Measurements from ENCODE around the gene COG5.

COG5 gene

DNA sequence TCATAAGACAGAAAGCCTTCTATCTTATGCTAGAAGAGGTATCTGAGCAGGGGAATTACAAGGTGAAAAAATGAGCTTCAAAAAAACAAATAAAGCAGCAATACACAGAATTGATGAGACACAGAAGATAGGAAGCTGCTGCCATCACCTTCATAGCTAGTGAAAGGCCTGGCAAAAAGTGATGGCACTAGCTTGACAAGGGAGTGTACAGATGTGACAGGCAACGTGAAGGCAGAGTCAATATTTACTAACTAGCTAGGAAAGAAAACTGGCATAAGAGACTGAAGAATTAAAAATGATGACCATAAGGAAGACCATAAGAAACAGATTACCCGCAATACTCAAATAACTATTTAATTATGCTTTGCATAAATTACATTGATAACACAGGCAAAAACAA lies 84.4 kb downstream of the COG5 start:
- H3K9me3 ChIP-seq: no peaks in the 10 kb centered on the region
- H3K4me1 ChIP-seq: no peaks in the 10 kb centered on the region
- H3K36me3 ChIP-seq (replicated peaks): no peaks in the 10 kb centered on the region
- H3K27me3 ChIP-seq (ENCODE audit: low read depth): no peaks in the 10 kb centered on the region
- in situ Hi-C loops (cut with MboI; ENCODE audit: low sequenced_read_pairs): no loop called here
- DNase-seq (ENCODE audit: low spot score in 2 of 2): no peak
- no peak overlapping the region for H3K4me3 ChIP-seq

DNA sequence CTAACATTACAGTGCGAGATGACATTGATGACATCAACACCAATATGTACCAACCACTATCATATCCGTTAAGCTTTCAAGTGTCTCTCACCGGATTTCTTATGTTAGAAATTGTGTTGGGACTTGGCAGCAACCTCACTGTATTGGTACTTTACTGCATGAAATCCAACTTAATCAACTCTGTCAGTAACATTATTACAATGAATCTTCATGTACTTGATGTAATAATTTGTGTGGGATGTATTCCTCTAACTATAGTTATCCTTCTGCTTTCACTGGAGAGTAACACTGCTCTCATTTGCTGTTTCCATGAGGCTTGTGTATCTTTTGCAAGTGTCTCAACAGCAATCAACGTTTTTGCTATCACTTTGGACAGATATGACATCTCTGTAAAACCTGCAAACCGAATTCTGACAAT lies 89.6 kb downstream of the COG5 start:
- Histone ChIP-seq H3K36me3 (replicated peaks) (no peaks in the 10 kb centered on the region), H3K4me3 (no peak overlapping the region), H3K4me1 (no peaks in the 10 kb centered on the region), H3K27me3 (ENCODE audit: low read depth) (no peaks in the 10 kb centered on the region), H3K9me3 (no peaks in the 10 kb centered on the region)
- in situ Hi-C loops (cut with MboI; ENCODE audit: low sequenced_read_pairs): no loop called here
- DNase-seq (ENCODE audit: low spot score in 2 of 2): no peak

DNA sequence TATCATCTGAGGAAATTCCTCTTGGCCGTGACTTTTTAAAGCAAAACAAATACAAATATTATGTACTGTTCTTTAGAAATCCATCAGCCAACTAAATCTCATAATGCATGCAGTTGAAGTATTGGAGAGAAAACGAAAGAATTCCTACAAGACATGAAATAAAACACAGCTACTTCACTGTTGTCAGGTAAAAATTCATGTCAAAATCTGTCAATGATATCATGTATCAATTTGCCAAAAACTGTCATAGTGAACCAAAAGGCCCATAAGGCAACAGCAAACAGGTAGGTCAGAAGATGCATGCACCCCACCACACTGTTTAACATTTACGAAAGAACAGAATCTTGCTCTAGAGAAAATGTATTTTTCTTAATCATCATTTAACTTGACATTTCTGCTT lies 91.6 kb downstream of the COG5 start:
- in situ Hi-C loops (cut with MboI; ENCODE audit: low sequenced_read_pairs): no loop called here
- Histone ChIP-seq H3K36me3 (replicated peaks) (no peaks in the 10 kb centered on the region), H3K4me3 (no peak overlapping the region), H3K9me3 (no peaks in the 10 kb centered on the region), H3K4me1 (no peaks in the 10 kb centered on the region), H3K27me3 (ENCODE audit: low read depth) (no peaks in the 10 kb centered on the region)
- DNase-seq (ENCODE audit: low spot score in 2 of 2): no peak

DNA sequence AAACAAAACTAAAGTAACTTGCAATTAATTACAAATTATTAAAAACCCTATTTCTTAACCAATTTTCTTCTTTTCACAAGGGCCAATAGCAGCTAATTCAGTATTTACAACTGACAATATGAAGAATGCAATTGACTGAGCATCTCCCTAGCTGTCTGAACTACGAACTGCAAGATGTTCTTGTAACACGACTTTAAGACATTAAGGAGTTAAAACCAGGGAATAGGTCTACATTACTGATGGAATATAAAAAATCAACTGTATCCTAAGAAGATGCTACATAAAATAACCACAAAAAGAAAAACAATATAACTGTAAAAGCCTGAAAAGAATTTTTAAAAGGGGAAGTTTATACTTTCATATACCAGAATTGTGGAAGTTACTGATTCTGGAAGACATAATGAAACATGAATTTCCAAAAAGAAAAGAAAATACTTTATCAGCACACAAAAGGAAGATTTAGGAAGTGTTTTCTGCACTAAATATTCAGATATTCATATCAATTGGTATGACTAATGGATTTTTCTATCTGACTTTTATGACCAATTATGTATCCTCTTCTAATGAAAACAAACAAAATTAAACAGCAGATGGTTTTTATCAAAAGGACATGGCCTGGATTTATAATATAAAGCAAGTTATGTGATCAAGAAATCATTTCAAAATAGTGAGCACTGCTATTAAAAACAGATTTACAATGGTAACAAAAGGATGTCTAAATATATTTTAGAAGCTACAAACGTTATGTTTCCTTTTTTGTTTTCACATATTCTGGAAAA lies 92.2 kb downstream of the COG5 start:
- Histone ChIP-seq H3K9me3 (no peaks in the 10 kb centered on the region), H3K4me1 (no peaks in the 10 kb centered on the region), H3K36me3 (replicated peaks) (no peaks in the 10 kb centered on the region), H3K4me3 (no peak overlapping the region), H3K27me3 (ENCODE audit: low read depth) (no peaks in the 10 kb centered on the region)
- DNase-seq (ENCODE audit: low spot score in 2 of 2): no peak
- in situ Hi-C loops (cut with MboI; ENCODE audit: low sequenced_read_pairs): no loop called here

DNA sequence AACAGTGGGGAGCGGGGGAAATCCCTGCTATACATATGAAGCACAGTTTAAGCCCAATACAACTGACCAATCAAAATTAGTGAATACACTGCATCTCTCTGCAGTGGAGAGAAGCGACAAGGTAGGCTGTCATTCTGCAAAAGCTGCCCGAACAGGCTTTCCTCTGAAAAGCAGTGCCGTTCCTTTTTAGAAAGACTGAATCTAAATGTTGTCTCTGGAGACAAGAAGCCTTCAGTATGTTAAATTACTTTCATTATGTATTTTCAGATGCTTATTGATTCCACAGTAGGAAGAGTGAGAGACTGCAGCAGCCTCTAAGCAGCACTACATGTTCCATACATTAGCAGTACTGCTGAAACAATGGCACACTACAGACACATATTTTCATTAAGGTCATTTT lies 93.8 kb downstream of the COG5 start, which contains the start of gene GPR22:
Gene GPR22 (plus strand): TSS at position 129 of the 400 bp plus-strand sequence. CDS start 4,004 bp downstream, outside the sequence.
- no peak for DNase-seq (ENCODE audit: low spot score in 2 of 2)
- in situ Hi-C loops (cut with MboI; ENCODE audit: low sequenced_read_pairs): loop anchor here (10.0 kb wide), 1 partner anchor 255 kb away; no protein-coding TSS in a partner anchor
- Histone ChIP-seq H3K9me3 (no peaks in the 10 kb centered on the region), H3K27me3 (ENCODE audit: low read depth) (no peaks in the 10 kb centered on the region), H3K4me1 (no peaks in the 10 kb centered on the region), H3K4me3 (no peak within 1 kb of the TSS), H3K36me3 (replicated peaks) (no peaks in the 10 kb centered on the region)

DNA sequence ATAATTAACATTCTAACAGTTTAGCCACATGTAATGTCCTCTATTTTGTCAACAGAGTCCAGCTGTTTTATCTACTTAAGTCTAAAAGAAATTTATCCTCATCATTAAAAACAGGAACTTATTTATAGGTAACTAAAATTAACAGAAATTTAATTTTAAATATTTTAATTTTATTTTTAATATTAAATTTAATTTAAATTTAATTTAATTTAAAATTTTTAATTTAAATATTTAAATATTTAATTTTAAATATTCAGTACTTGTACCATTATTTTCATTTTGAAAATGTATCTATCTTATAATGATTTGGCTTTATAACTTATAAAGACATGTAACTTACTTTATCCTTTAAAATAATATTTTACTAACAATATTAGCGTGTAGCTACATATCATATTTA lies 94.9 kb downstream of the COG5 start:
- no peaks in the 10 kb centered on the region for H3K9me3 ChIP-seq
- no peak overlapping the region for H3K4me3 ChIP-seq
- in situ Hi-C loops (cut with MboI; ENCODE audit: low sequenced_read_pairs): loop anchor here (10.0 kb wide), 1 partner anchor 256 kb away; no protein-coding TSS in a partner anchor
- H3K36me3 ChIP-seq (replicated peaks): no peaks in the 10 kb centered on the region
- no peaks in the 10 kb centered on the region for H3K4me1 ChIP-seq
- DNase-seq (ENCODE audit: low spot score in 2 of 2): no peak
- H3K27me3 ChIP-seq (ENCODE audit: low read depth): no peaks in the 10 kb centered on the region

DNA sequence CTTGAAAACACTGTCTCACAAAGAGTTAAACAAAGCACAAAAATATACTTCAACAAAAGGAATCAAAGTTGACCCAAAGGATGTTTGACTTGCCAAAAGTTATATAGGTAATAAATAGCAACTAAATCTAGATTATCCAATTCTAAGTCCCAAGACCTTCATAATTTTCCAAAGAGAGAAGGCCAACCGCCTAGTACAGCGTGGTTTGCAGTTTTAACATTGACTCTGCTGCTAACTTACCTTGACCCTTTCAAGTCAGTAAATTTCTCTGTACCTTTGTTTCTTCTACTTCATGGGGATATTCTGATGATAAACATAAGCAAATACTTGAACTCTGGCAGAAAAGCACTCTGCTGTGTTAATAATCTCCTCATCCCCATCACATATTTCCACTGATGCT lies 95.7 kb downstream of the COG5 start:
- no peak for DNase-seq (ENCODE audit: low spot score in 2 of 2)
- H3K9me3 ChIP-seq: no peaks in the 10 kb centered on the region
- in situ Hi-C loops (cut with MboI; ENCODE audit: low sequenced_read_pairs): loop anchor here (10.0 kb wide), 1 partner anchor 257 kb away; no protein-coding TSS in a partner anchor
- H3K4me1 ChIP-seq: no peaks in the 10 kb centered on the region
- no peaks in the 10 kb centered on the region for H3K27me3 ChIP-seq (ENCODE audit: low read depth)
- H3K36me3 ChIP-seq (replicated peaks): no peaks in the 10 kb centered on the region
- no peak overlapping the region for H3K4me3 ChIP-seq

DNA sequence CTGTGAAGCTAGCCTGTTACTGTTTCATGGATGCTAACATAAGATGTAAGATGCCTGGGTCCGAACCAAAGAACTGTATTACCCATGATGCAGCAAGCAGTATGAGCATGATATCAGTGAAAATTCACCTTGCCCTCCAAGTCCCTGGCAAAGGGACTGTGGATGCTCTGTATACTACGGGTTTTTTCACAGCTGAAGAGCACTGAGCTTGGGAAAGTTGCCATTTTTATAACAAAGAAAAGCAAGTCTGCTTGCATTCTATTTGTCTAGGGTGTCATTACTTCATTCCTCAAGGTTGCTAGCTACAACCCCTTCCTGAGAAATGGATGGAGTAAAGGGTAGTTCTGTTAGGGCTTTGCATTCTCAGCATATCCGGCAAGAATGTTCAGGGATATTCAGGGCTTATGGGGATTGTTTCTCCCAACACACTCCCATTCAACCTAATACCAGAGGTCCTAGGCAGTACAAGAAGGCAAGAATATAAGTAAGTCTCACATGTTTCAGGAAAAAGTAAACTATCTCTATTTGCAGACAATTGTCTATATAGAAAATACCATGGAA lies 99.0 kb downstream of the COG5 start:
- no peaks in the 10 kb centered on the region; the same call in 1 of the 2 replicates for H3K4me1 ChIP-seq
- H3K36me3 ChIP-seq (replicated peaks): no peaks in the 10 kb centered on the region
- in situ Hi-C loops (cut with MboI; ENCODE audit: low sequenced_read_pairs): loop anchor here (10.0 kb wide), 1 partner anchor 260 kb away; no protein-coding TSS in a partner anchor
- no peaks in the 10 kb centered on the region for H3K27me3 ChIP-seq (ENCODE audit: low read depth)
- no peak overlapping the region for H3K4me3 ChIP-seq
- H3K9me3 ChIP-seq: no peaks in the 10 kb centered on the region
- DNase-seq (ENCODE audit: low spot score in 2 of 2): no peak

DNA sequence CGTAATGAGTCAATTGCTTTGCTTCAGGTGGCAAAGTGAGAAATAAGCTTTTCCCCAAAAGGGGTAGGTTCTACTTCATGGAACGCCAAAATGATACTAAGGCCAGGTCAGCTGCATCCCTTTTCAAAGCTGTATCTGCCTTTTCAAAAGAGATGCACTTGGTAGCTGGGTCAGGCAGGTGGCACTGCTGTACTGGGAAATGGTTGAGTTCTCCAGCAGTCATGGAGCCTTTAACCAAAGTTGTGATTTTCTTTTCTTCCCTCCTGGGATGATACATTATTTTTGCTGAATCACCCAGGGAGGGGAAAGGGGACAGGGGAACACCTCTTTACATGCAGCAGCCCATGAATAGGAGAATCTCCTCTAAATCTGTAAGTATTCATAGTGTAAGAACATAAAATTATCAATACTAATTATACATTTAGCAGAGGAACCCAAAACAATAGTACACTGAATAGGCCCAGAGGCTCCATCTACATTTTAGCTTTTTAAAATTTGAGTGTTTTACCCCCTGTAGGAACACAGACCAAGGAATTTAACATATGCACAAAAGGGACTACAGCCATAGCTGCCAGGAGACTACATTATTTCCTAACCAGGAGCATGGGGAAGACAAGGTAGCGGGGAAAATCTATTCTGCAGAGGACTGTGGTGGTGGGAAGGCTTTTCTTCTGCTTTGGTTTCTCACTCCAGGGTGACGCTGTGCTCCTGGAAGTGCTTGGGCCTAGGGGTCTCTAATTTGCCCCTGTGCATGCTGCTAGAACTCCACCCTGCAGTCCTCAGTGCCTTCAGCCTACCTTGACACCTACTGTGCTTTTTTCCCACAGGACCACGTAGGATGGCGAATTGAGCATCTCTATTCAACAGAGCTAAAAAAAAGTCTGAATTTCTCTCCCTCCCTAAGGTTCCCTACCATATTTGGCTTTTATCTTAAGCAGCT lies 100.3 kb downstream of the COG5 start:
- DNase-seq (ENCODE audit: low spot score in 2 of 2): peak; percentile 49 to 56
- in situ Hi-C loops (cut with MboI; ENCODE audit: low sequenced_read_pairs): loop anchor here (10.0 kb wide), 1 partner anchor 261 kb away; no protein-coding TSS in a partner anchor

DNA sequence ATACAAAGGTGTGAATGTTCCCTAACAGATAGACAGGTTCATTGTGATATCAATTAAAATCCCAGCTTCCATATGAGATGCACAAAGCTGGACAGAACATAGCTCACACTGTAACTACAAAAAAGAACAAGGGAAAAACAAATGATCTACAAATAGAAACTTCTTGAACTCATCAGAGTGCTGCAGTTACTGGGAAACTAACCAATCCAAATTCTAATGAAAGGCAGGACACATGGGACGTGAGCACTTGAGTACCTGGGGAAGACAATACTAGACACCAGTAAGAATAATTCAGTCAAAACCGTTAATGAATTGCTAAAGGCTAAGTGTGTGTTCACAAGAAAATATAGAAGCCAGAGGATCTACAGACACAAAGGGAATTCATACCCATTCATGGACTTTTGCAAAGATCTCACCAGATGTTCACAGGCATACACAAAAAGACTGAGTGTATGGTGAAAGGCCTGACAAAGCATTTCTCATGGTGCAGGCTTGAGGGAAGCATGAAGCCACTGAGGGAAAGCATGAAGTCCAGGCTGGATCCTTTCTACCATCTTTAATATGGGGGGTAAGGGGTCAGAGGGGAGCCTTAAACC lies 101.7 kb downstream of the COG5 start:
- H3K36me3 ChIP-seq (replicated peaks): no peaks in the 10 kb centered on the region
- DNase-seq (ENCODE audit: low spot score in 2 of 2): no peak
- H3K27me3 ChIP-seq (ENCODE audit: low read depth): no peaks in the 10 kb centered on the region
- H3K4me3 ChIP-seq: no peak overlapping the region
- no peaks in the 10 kb centered on the region; the same call in 1 of the 2 replicates for H3K4me1 ChIP-seq
- no peaks in the 10 kb centered on the region for H3K9me3 ChIP-seq
- in situ Hi-C loops (cut with MboI; ENCODE audit: low sequenced_read_pairs): loop anchor here (10.0 kb wide), 1 partner anchor 263 kb away; no protein-coding TSS in a partner anchor

More for the DNA sequence above, 100.3 kb downstream of the COG5 start:
- Histone ChIP-seq H3K4me1 (no peaks in the 10 kb centered on the region; the same call in 1 of the 2 replicates), H3K36me3 (replicated peaks) (no peaks in the 10 kb centered on the region), H3K9me3 (no peaks in the 10 kb centered on the region), H3K4me3 (no peak overlapping the region), H3K27me3 (ENCODE audit: low read depth) (no peaks in the 10 kb centered on the region)

DNA sequence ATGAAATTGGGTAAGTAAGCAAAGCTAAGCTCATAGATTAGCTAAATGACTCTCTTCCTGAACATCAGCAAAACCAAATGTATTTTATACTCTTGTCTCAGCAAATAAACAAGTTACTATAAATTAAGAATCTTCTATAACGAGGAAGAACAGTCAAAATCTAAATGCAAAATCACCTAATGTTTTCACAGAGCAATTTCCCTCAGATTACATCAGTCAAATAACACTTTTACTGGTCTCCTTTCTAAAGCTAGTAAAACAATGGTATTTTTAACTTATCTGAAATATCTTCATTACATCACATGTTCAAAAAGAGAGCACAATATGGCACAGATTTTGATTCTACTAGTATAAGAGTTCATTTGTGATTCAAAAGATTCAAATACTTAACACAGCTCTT lies 110.3 kb downstream of the COG5 start:
- no peaks in the 10 kb centered on the region for H3K27me3 ChIP-seq (ENCODE audit: low read depth)
- no peak for DNase-seq (ENCODE audit: low spot score in 2 of 2)
- H3K4me1 ChIP-seq: no peaks in the 10 kb centered on the region
- H3K36me3 ChIP-seq (replicated peaks): no peaks in the 10 kb centered on the region
- no peak overlapping the region for H3K4me3 ChIP-seq
- in situ Hi-C loops (cut with MboI; ENCODE audit: low sequenced_read_pairs): loop anchor here (10.0 kb wide), 1 partner anchor 421 kb away; no protein-coding TSS in a partner anchor
- no peaks in the 10 kb centered on the region for H3K9me3 ChIP-seq

DNA sequence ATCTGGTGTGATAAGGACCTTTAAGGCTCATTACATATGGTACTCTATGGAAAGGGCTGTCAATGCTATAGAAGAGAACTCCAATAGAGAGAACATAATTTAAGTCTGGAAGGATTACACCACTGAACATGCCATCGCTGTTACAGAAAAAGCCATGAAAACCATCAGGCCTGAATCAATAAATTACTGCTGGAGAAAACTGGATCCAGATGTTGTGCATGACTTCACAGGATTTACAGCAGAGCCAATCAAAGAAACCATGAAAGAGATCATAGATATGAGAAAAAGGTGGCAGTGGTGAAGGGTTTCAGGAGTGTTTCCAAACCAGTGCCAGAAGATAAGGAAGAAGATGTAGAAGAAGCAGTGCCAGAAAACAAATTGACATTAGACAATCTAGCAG lies 112.8 kb downstream of the COG5 start:
- no peaks in the 10 kb centered on the region for H3K4me1 ChIP-seq
- no peak for DNase-seq (ENCODE audit: low spot score in 2 of 2)
- no peaks in the 10 kb centered on the region for H3K9me3 ChIP-seq
- no peaks in the 10 kb centered on the region for H3K27me3 ChIP-seq (ENCODE audit: low read depth)
- no peak overlapping the region for H3K4me3 ChIP-seq
- H3K36me3 ChIP-seq (replicated peaks): no peaks in the 10 kb centered on the region
- in situ Hi-C loops (cut with MboI; ENCODE audit: low sequenced_read_pairs): loop anchor here (10.0 kb wide), 1 partner anchor 424 kb away; no protein-coding TSS in a partner anchor

DNA sequence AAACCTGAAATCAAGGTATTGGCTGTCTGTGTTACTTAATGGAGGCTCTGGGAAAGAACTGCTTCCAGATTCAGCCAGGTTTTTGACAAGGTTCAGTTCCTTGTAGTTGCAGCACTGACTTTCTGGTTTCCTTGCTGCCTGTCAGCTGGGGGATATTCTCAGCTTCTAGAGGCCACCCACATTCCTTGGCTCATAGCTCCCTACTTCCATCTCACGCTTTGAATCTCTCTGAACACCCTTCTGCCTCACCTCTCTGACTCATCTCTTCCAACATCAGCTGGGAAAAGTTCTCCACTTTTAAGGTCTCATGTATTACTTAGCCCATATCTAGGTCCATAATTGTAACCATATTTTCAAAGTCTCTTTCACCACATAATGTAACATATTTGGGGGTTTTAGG lies 116.7 kb downstream of the COG5 start:
- Histone ChIP-seq H3K4me1 (no peaks in the 10 kb centered on the region), H3K9me3 (no peaks in the 10 kb centered on the region), H3K4me3 (no peak overlapping the region), H3K27me3 (ENCODE audit: low read depth) (no peaks in the 10 kb centered on the region), H3K36me3 (replicated peaks) (no peaks in the 10 kb centered on the region)
- in situ Hi-C loops (cut with MboI; ENCODE audit: low sequenced_read_pairs): no loop called here
- no peak for DNase-seq (ENCODE audit: low spot score in 2 of 2)

All from HAP-1 (cell line).